Subcutaneous adipose tissue (tissue), 4 donors: ENCODE data around the gene PRTFDC1. TPM values are rescaled to one million over a fixed set of nuclear protein-coding genes. Genes with fewer than 3 reads are reported as not detected.

ENCODE experiments used
- total RNA-seq, 4 donors: library from RNA; depleted of rRNA; stranded (reverse); fragments of >200 nt; gene quantifications; one replicate each; pipeline ENCODE4 v1.1.0, GENCODE V29; 2016
- TF ChIP-seq, protein P1 (sequence below): fragments of 450-650 bp; IDR thresholded peaks from one replicate; pipeline ENCODE4 v1.5.1; 2016; ENCODE audit warnings: low read depth, mild to moderate bottlenecking, control low read depth, antibody characterized with exemption, moderate library complexity

PRTFDC1 gene
- total RNA-seq: 1 to 10 TPM; 2.4 to 2.8 (median 2.7) TPM

DNA sequence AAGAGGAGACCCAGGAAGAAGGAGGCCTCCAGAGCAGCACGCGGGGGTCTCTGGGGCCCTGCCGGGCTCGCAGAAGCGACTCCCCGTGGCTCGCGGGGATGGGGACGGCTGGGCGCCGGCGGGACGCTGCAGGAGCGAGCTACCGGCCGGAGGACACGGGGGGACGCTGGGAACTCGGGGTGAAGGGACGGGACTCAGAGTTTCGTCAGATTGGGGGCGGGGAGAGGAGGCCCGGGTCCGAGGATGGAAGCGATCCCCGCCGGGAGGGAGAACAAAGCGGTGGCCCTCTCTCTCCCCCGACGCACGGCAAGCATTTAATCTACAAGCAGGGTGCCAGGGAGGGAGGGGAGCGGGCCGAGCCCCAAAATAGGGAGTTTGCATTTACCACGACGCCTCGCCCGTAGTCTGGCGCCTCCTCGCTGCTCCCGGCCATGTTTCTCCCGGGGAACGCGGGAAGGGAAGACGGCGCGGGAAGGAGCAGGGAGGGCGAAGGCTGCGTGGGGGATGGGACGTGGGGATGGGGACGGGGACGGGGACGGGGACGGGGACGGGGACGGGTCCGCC is at the start of gene PRTFDC1:
Gene PRTFDC1, minus strand, starts transcription at position 464 of the 564 bp plus-strand sequence. Its CDS starts 31 bp downstream, at position 433.
- TF ChIP-seq, protein P1, sequence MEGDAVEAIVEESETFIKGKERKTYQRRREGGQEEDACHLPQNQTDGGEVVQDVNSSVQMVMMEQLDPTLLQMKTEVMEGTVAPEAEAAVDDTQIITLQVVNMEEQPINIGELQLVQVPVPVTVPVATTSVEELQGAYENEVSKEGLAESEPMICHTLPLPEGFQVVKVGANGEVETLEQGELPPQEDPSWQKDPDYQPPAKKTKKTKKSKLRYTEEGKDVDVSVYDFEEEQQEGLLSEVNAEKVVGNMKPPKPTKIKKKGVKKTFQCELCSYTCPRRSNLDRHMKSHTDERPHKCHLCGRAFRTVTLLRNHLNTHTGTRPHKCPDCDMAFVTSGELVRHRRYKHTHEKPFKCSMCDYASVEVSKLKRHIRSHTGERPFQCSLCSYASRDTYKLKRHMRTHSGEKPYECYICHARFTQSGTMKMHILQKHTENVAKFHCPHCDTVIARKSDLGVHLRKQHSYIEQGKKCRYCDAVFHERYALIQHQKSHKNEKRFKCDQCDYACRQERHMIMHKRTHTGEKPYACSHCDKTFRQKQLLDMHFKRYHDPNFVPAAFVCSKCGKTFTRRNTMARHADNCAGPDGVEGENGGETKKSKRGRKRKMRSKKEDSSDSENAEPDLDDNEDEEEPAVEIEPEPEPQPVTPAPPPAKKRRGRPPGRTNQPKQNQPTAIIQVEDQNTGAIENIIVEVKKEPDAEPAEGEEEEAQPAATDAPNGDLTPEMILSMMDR: no peak

DNA sequence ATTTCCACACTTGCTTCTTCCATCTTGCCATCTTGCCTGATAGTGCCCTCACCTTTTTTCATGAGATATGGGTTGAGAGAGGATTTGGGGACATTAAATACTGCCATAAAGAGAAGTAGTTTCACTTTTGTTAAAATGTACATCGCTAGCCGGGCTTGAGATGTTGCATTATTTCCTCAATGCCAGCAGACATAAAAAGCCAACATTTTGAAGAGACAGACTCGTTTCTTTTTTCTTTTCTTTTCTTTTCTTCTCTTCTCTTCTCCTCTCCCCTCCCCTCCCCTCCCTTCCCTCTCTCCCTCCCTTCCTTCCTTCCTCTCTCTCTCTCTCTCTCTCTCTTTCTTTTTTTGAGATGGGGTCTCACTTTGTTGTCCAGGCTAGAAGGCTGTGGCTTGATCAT is 45.6 kb upstream of the PRTFDC1 start:
- TF ChIP-seq, protein P1: no peak

DNA sequence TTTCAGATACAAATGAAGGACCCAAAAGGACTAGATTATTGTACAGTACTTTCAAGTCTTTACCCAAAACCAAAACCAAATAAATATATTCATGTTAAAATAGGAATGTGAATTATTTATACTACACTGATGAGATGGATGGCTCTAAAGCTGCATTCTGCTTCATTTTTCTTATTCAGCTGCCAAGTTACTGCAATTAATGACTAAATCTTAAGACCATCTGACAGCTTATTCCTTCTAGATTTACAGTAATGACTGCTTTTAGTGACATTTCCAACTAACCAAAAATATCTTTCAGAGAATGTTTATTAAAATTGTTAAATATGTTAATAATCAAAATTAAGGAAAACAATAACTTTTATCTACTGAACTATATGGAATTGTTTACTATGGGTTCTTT is 42.7 kb upstream of the PRTFDC1 start:
- TF ChIP-seq, protein P1: no peak

DNA sequence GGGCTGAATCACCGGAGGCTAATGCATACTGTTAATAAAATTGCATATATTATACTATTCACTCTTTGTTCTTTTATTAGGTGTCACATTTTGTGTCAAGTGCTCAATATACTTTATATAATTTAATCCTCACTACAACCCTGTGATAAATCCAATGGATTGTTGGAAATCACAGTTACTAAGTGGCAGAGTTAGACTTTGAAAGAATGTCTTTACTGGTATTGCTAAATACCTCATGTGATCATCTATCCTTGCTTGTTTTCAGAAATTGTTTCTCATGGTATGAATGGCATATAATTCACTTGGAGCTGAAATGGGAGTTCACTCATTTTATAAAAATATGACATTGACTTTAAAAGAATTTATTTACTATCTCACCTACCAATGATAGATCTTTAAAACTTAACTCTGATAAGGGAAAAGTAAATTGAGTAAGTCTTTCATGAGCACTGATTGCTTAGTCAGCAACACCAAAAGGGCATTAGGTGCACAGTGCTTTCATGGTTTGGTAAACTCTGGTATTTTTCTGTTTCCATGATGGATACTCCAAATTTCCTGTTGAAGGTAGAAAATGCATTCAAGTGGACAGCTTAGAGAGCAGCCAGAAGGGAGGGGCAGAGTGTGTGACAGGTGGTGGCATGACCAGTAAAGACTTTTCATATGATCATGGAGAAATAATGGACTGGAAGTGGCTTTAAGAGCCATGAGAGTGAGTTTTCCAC is 41.0 kb upstream of the PRTFDC1 start:
- TF ChIP-seq, protein P1: no peak

DNA sequence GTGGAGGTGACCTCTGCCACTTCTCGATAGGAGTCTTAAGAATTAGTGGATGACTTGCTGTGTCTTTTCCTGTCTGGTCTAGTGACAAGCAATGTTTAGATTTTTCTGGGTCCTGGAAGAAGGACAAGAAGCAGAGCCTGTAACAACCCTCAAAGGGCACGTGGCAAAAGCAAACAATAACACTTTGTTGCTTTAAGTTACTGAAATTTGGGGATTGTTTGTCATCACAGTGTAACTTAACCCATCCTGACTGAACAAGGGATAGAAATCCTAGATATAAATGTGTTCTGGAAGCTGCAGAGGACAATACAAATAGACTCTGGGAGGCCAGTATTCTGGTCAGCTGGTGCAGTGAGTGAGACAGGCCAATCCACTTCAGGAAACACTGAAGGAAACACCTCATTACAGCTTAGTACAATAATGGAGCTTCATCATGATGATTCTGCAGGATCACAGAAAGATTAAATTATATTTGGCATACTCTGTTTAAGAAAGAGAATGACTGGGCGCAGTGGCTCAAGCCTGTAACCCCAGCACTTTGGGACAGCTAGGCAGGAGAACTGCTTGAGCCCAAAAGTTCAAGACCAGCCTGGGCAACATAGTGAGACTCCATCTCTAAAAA is 40.2 kb upstream of the PRTFDC1 start:
- TF ChIP-seq, protein P1: no peak

DNA sequence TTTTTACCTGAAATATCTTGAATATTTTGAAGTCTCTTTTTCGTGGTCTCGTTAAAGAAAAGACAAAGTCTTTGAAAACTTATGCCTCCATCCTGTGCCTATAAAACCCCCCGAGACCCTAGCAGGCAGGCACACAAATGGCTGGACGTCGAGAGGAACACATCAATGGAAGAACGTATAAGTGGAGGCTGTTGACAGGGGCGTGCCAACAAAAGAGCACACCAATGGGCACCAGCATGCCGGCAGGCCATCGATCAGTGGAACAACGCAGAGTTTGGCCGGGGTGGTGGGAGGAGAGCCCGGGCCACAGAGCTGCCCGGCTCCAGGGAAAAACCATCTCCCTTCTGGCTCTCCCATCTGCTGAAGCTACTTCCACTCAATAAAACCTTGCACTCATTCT is 38.9 kb upstream of the PRTFDC1 start:
- TF ChIP-seq, protein P1: no peak

GRCh38 chr10:24989867-24990266 is 37.5 kb upstream of the PRTFDC1 start:
- TF ChIP-seq, protein P1: no peak
